Ovary (tissue), 9 donors: ENCODE data around the gene BCL2A1. TPM values are rescaled to one million over a fixed set of nuclear protein-coding genes. Genes with fewer than 3 reads are reported as not detected.

ENCODE experiments used
- DNase-seq, 5 donors: peaks; one replicate each; pipeline ENCODE4 v3.0.0-alpha.2; 2019 to 2020
- H3K27ac ChIP-seq, 2 donors: fragments of 200-600 bp; one replicate each; pipeline versions ENCODE4 v1.5.1 to v1.8.0; 2019 to 2022
- H3K27me3 ChIP-seq: fragments of 200-600 bp; one replicate; pipeline ENCODE4 v1.8.0; 2022
- H3K36me3 ChIP-seq: fragments of 200-600 bp; sonication (generic); one replicate; pipeline ENCODE4 v1.5.1; 2019
- H3K4me1 ChIP-seq: one replicate; pipeline ENCODE4 v1.8.1; 2013; ENCODE audit warnings: mild to moderate bottlenecking, moderate library complexity; ENCODE audit not compliant: insufficient read depth
- H3K4me3 ChIP-seq: fragments of 200-600 bp; sonication (generic); one replicate; pipeline ENCODE4 v1.5.1; 2017
- H3K9me3 ChIP-seq, 2 donors: fragments of 200-600 bp in 1 of 2; sonication (generic) in 1 of 2; one replicate each; pipeline versions ENCODE4 v1.5.1 to v1.8.1; 2013 to 2019; ENCODE audit warnings: mild to moderate bottlenecking in 1 of 2, moderate library complexity in 1 of 2
- EP300 ChIP-seq: sonication (generic); formaldehyde crosslinking; IDR thresholded peaks from one replicate; pipeline ENCODE4 v1.6.1; 2017; ENCODE audit warnings: antibody characterized with exemption
- POLR2A ChIP-seq: fragments of 450-650 bp; IDR thresholded peaks from one replicate; pipeline ENCODE4 v1.6.1; 2017; ENCODE audit warnings: antibody characterized with exemption, mild to moderate bottlenecking, moderate library complexity
- intact Hi-C, 4 donors: fragments of 100-400 bp; cut with DNase I; formaldehyde crosslinking; loops; one replicate each; pipeline versions ENCODE4 v1.11.0 to v1.15.1; 2022 to 2023
- polyA plus RNA-seq, 2 donors: library from polyadenylated mRNA; stranded (reverse); fragments of 200-250 nt in 1 of 2; fragments of 350-450 nt in 1 of 2; fragmentation: Illumina TruSeq in 1 of 2; extraction: RNeasy Lipid Tissue Mini Kit (QIAGEN cat#74804) in 1 of 2; gene quantifications; one replicate each; pipeline ENCODE4 v1.2.3, GENCODE V29; 2013 to 2014
- total RNA-seq, 7 donors: library from RNA; depleted of rRNA in 2 of 7; stranded (reverse); fragments of >200 nt in 2 of 7; fragmentation: NEBNext Ultra II Directional in 3 of 7; extraction: Animal tissue kit (Norgen Biotek cat#: 25700) in 3 of 7; gene quantifications; one replicate each; pipeline versions ENCODE4 v1.1.0 to v1.2.4, GENCODE V29; 2016 to 2023
- TF ChIP-seq, protein P1 (sequence below), 3 donors: fragments of 450-650 bp in 2 of 3; fragments of 200-600 bp in 1 of 3; IDR thresholded peaks; one replicate each; pipeline versions ENCODE4 v1.5.1 to v1.8.0; 2016 to 2022; ENCODE audit warnings: antibody characterized with exemption in 3 of 3, mild to moderate bottlenecking in 1 of 3
- donor health status: DM: no; HTN: no; CAD: no; lungs with moderate emphysema.
- donor health status: DM: no; HTN: no; CAD: no.
- donor health status: Bipolar disorder and iron deficiency.
- donor health status: DM: yes; HTN: yes; CAD: no.
- donor health status: DM: no; HTN: no; CAD: no.
- donor health status: DM: yes; HTN: yes; CAD: no.

The BCL2A1 gene
- total and polyA plus RNA-seq, 9 donors = 0.48 to 4.0 (median 1.2) TPM; not detected in 1

DNA sequence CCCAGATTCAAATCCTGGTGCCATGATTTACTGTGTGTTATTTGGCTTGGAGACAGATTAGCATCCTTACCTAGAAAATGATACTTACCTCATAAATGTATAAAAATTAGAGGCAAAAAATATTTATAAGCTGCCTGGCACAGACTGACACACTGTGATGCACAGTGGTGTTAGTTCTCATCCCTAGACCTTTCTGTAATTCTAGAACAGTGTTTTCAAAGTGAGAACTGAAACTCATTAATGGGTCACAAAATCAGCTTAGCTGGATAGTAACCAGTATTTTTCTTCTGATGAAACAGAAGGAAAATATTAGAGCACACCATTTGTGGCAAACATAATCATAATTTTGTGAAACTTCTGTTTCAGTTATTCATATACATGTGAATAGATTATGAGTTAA is 56.3 kb downstream of the BCL2A1 start:
- no peak for DNase-seq
- Histone ChIP-seq H3K27me3 (no peaks in the 10 kb centered on the region), H3K4me3 (no peak overlapping the region), H3K9me3 (no peaks in the 10 kb centered on the region), H3K36me3 (no peaks in the 10 kb centered on the region), H3K4me1 (no peaks in the 10 kb centered on the region), H3K27ac (no peak overlapping the region)
- TF ChIP-seq, protein P1, sequence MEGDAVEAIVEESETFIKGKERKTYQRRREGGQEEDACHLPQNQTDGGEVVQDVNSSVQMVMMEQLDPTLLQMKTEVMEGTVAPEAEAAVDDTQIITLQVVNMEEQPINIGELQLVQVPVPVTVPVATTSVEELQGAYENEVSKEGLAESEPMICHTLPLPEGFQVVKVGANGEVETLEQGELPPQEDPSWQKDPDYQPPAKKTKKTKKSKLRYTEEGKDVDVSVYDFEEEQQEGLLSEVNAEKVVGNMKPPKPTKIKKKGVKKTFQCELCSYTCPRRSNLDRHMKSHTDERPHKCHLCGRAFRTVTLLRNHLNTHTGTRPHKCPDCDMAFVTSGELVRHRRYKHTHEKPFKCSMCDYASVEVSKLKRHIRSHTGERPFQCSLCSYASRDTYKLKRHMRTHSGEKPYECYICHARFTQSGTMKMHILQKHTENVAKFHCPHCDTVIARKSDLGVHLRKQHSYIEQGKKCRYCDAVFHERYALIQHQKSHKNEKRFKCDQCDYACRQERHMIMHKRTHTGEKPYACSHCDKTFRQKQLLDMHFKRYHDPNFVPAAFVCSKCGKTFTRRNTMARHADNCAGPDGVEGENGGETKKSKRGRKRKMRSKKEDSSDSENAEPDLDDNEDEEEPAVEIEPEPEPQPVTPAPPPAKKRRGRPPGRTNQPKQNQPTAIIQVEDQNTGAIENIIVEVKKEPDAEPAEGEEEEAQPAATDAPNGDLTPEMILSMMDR (IDR thresholded peaks at IDR 0.05) = no peak
- TF ChIP-seq POLR2A = no peak
- TF ChIP-seq EP300 = no peak
- intact Hi-C loops = no loop called here

Other genes starting within 250 kb of the BCL2A1 start
- gene MTHFS, start 74.2 kb downstream of the BCL2A1 start, total RNA-seq = 10 to 100 TPM in 4 of 7 donors, 1 to 10 TPM in 3; 5.6 to 25.0 (median 13.6) TPM
- gene MTHFS, start 74.2 kb downstream of the BCL2A1 start, polyA plus RNA-seq = 10 to 100 TPM; 21.5 to 24.4 TPM
- gene ZFAND6, start 88.5 kb upstream of the BCL2A1 start, total RNA-seq = 100 to 1,000 TPM in 1 of 7 donors, 10 to 100 TPM in 6; 57.3 to 105 (median 70.3) TPM
- gene ZFAND6, start 88.5 kb upstream of the BCL2A1 start, polyA plus RNA-seq = 10 to 100 TPM; 62.6 to 65.4 TPM
- gene FAH, start 181.8 kb upstream of the BCL2A1 start, total RNA-seq = 10 to 100 TPM; 19.0 to 47.2 (median 42.8) TPM
- gene FAH, start 181.8 kb upstream of the BCL2A1 start, polyA plus RNA-seq = 10 to 100 TPM; 23.2 to 25.9 TPM